ENCODE results near the gene GPS2.

GPS2 gene

DNA sequence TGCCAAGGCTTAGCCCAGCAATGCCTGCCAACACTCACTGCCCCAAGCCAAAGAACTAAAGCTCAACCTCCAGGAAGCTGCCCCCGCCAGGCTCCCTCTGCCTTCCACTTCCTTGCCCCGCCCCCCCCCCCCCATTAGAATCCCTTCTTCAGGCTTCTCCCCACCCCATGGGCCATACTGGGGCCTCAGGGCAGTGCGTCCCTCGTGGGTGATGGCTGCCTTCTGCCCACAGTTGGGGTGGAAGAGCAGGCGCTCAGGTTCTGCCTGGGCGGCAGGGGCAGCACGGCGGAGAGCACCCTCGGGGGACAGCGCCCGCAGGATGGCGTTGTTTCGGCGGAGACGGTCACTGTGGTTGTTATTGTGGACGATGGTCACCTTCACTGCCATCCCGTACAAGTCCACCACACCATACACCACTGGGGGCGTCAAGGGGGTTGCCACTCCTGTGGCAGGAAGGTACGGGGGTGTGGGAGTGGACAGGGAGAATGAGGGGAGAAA lies 9.9 kb upstream of the GPS2 start:
- no peak for DNase-seq (ENCODE audit: extremely low spot score)
- ChIA-PET POLR2A (interaction anchor here (5.1 kb wide), 1 partner anchor 9 kb away, joined by 56 read pairs; the partner anchor contains the start of gene GPS2), CTCF (interaction anchor here (1.0 to 1.1 kb wide), 2 partner anchors 9 to 12 kb away, joined by 4 to 5 read pairs; no protein-coding TSS in a partner anchor)
- TF ChIP-seq FOXA1 (IDR thresholded peaks at IDR 0.05): no peak
- TF ChIP-seq, protein P1, sequence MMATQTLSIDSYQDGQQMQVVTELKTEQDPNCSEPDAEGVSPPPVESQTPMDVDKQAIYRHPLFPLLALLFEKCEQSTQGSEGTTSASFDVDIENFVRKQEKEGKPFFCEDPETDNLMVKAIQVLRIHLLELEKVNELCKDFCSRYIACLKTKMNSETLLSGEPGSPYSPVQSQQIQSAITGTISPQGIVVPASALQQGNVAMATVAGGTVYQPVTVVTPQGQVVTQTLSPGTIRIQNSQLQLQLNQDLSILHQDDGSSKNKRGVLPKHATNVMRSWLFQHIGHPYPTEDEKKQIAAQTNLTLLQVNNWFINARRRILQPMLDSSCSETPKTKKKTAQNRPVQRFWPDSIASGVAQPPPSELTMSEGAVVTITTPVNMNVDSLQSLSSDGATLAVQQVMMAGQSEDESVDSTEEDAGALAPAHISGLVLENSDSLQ (IDR thresholded peaks at IDR 0.05): no peak
- TF ChIP-seq NFRKB (IDR thresholded peaks at IDR 0.05): no peak
- TF ChIP-seq ARNT (IDR thresholded peaks at IDR 0.05): no peak
- TF ChIP-seq TARDBP (IDR thresholded peaks at IDR 0.05): no peak
- no peak for TF ChIP-seq CTBP1 (IDR thresholded peaks at IDR 0.05; ENCODE audit: borderline replicate concordance)
- TF ChIP-seq SUZ12 (IDR thresholded peaks at IDR 0.05): no peak
- TF ChIP-seq ZNF384 (IDR thresholded peaks at IDR 0.05): no peak
- TF ChIP-seq HDGF (IDR thresholded peaks at IDR 0.05; ENCODE audit: borderline replicate concordance): no peak
- no peak for TF ChIP-seq SP1 (IDR thresholded peaks at IDR 0.05)
- no peak for TF ChIP-seq ELF4 (IDR thresholded peaks at IDR 0.05)
- no peak for TF ChIP-seq L3MBTL2 (conservative IDR thresholded peaks at IDR 0.05)
- no peak for TF ChIP-seq FOXK2 (IDR thresholded peaks at IDR 0.05)
- TF ChIP-seq BHLHE40 (IDR thresholded peaks at IDR 0.05; ENCODE audit: borderline replicate concordance): no peak
- no peak for TF ChIP-seq FOXM1 (IDR thresholded peaks at IDR 0.05; ENCODE audit: borderline replicate concordance)
- no peak for TF ChIP-seq LEF1 (IDR thresholded peaks at IDR 0.05; ENCODE audit: borderline replicate concordance)

DNA sequence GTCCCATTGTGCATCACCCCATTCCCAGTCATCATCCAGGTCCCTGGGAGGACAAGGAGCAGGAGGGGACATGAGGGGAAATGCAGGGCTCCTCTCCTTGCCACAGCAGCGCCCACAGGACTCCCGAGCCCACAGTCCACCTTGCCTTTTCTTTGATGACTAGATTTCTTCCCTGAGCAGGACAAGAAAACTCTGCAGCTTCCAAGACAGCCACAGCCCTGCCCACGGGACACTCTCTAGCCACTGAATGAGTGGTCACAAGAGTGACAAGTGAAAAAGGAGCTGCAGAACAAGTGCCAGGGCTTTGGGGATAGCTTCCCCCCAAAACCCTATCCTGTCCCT lies 9.2 kb upstream of the GPS2 start:
- ChIA-PET POLR2A (no interaction called here), CTCF (interaction anchor here (0.5 to 1.1 kb wide), 3 partner anchors 9 to 243 kb away, joined by 4 to 5 read pairs (median 4); no protein-coding TSS in a partner anchor)
- DNase-seq (ENCODE audit: extremely low spot score): no peak
- TF ChIP-seq TARDBP (IDR thresholded peaks at IDR 0.05) (no peak), LEF1 (IDR thresholded peaks at IDR 0.05; ENCODE audit: borderline replicate concordance) (no peak), NFRKB (IDR thresholded peaks at IDR 0.05) (no peak), HDGF (IDR thresholded peaks at IDR 0.05; ENCODE audit: borderline replicate concordance) (no peak), FOXK2 (IDR thresholded peaks at IDR 0.05) (no peak), ZNF384 (IDR thresholded peaks at IDR 0.05) (no peak), BHLHE40 (IDR thresholded peaks at IDR 0.05; ENCODE audit: borderline replicate concordance) (no peak), SP1 (IDR thresholded peaks at IDR 0.05) (no peak), FOXA1 (IDR thresholded peaks at IDR 0.05) (no peak), ELF4 (IDR thresholded peaks at IDR 0.05) (no peak), ARNT (IDR thresholded peaks at IDR 0.05) (no peak), L3MBTL2 (conservative IDR thresholded peaks at IDR 0.05) (no peak), FOXM1 (IDR thresholded peaks at IDR 0.05; ENCODE audit: borderline replicate concordance) (no peak), CTBP1 (IDR thresholded peaks at IDR 0.05; ENCODE audit: borderline replicate concordance) (no peak)

DNA sequence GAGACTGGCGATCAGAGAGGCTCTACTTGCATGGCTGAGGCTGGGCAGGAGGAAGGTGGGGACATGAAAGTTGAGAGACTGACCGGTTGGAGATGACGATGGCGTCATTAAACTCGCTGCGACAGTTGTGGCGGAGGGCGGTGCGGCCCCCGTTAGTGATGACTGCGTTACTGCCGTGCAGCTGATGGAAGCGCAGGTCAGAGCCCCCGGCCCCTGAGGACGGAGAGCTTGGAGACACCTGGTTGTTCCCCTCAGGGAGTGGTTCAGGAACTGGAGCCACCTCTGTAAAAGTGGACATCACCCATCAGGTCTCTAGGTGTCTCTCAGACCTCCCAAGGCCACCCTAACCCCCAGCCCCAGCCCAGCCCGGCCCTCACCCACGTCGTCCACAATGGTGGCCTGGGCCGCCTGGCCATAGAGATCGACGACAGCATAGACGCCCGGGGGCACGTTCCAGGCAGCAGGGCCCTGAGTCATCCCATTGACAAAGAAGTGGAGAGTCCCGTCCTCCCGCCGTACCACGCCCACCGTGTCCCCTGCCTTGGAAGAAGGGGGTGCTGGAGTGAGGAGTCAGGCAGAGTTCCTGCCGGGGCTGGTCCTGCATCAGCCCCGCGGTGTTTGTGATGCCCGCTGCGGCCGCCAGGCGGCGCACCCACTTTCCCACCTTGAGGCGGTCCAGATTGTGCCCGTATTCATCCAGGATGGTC lies 8.7 kb upstream of the GPS2 start:
- ChIA-PET CTCF (interaction anchor here (0.5 to 1.0 kb wide), 2 partner anchors 8 to 243 kb away, joined by 4 read pairs; no protein-coding TSS in a partner anchor), POLR2A (no interaction called here)
- no peak for TF ChIP-seq FOXA1 (IDR thresholded peaks at IDR 0.05)
- TF ChIP-seq NFRKB (IDR thresholded peaks at IDR 0.05): no peak
- no peak for TF ChIP-seq ELF4 (IDR thresholded peaks at IDR 0.05)
- TF ChIP-seq SUZ12 (IDR thresholded peaks at IDR 0.05): no peak
- no peak for TF ChIP-seq CTBP1 (IDR thresholded peaks at IDR 0.05; ENCODE audit: borderline replicate concordance)
- TF ChIP-seq ARNT (IDR thresholded peaks at IDR 0.05): no peak
- TF ChIP-seq, protein P1 (IDR thresholded peaks at IDR 0.05): no peak
- no peak for TF ChIP-seq HDGF (IDR thresholded peaks at IDR 0.05; ENCODE audit: borderline replicate concordance)
- TF ChIP-seq SP1 (IDR thresholded peaks at IDR 0.05): no peak
- TF ChIP-seq LEF1 (IDR thresholded peaks at IDR 0.05; ENCODE audit: borderline replicate concordance): no peak
- TF ChIP-seq FOXK2 (IDR thresholded peaks at IDR 0.05): no peak
- no peak for TF ChIP-seq TARDBP (IDR thresholded peaks at IDR 0.05)
- TF ChIP-seq BHLHE40 (IDR thresholded peaks at IDR 0.05; ENCODE audit: borderline replicate concordance): no peak
- TF ChIP-seq ZNF384 (IDR thresholded peaks at IDR 0.05): no peak
- DNase-seq (ENCODE audit: extremely low spot score): peak; percentile 75

DNA sequence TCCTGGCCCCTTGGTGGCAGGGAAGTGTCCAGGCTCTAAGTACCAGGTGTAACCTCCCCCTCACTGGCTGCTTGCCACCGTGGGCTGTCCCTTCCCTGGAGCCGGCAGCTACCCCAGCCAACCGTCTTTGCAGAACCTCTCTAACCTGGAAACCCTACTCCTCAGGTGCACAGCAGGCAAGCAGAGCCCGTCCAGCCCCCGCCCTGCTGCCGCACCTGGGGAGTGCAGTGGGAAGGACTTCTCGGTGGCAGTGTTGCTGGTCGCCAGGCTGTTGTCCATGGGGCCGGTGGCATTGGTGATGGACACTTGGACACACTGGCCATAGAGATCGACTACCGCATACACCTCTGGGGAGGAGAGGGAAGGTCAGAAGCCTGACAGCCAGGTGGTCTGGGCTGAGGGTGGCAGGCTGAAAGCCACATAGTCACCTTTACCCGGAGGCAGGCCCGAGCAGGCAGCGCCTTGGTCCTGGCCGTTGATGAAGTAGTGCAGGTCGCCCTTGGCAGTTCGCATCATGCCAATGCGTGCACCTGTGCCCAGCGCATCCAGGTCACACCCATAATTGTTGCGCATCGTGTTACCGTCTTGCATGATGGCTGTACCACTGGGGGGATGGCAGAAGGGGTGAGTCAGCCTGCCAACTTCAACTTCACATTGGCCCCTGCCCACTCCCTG lies 7.5 kb upstream of the GPS2 start:
- TF ChIP-seq, protein P1 (IDR thresholded peaks at IDR 0.05): no peak
- TF ChIP-seq ELF4 (IDR thresholded peaks at IDR 0.05) (no peak), FOXK2 (IDR thresholded peaks at IDR 0.05) (no peak), CTBP1 (IDR thresholded peaks at IDR 0.05; ENCODE audit: borderline replicate concordance) (no peak)
- ChIA-PET CTCF (no interaction called here), POLR2A (no interaction called here)
- DNase-seq (ENCODE audit: extremely low spot score): no peak

DNA sequence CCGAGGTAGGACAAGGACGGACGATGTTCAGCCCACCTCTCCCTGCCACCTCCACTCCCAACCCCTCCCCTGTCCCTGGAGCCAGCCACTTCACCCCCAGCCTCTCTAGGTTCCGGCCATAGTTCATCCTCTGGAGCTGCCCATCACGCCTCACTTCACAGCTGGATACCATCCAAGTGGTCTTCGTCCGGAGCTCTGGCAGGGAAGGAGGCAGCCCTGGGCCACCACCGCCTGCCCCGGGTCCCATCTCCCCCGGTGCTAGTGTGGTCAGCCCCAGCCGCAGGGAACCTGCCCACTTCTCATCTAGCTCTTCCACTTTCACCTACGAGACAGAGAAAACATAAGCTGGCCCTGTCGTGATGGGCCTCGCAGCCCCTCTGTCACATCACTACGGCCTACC lies 6.3 kb upstream of the GPS2 start:
- ChIA-PET CTCF (no interaction called here), POLR2A (interaction anchor here (1.6 to 2.3 kb wide), 3 partner anchors 8 to 102 kb away, joined by 5 to 14 read pairs (median 5); partner anchors contain the start of genes ACADVL, DLG4 and NEURL4)
- no peak for TF ChIP-seq L3MBTL2 (conservative IDR thresholded peaks at IDR 0.05)
- TF ChIP-seq SP1 (IDR thresholded peaks at IDR 0.05): no peak
- no peak for TF ChIP-seq ELF4 (IDR thresholded peaks at IDR 0.05)
- no peak for TF ChIP-seq CTBP1 (IDR thresholded peaks at IDR 0.05; ENCODE audit: borderline replicate concordance)
- TF ChIP-seq ZNF384 (IDR thresholded peaks at IDR 0.05): no peak
- TF ChIP-seq FOXA1 (IDR thresholded peaks at IDR 0.05): no peak
- TF ChIP-seq FOXK2 (IDR thresholded peaks at IDR 0.05): no peak
- TF ChIP-seq SUZ12 (IDR thresholded peaks at IDR 0.05): no peak
- no peak for TF ChIP-seq ARNT (IDR thresholded peaks at IDR 0.05)
- TF ChIP-seq FOXM1 (IDR thresholded peaks at IDR 0.05; ENCODE audit: borderline replicate concordance): no peak
- TF ChIP-seq BHLHE40 (IDR thresholded peaks at IDR 0.05; ENCODE audit: borderline replicate concordance): no peak
- no peak for TF ChIP-seq TARDBP (IDR thresholded peaks at IDR 0.05)
- no peak for TF ChIP-seq HDGF (IDR thresholded peaks at IDR 0.05; ENCODE audit: borderline replicate concordance)
- no peak for TF ChIP-seq LEF1 (IDR thresholded peaks at IDR 0.05; ENCODE audit: borderline replicate concordance)
- TF ChIP-seq NFRKB (IDR thresholded peaks at IDR 0.05): no peak
- TF ChIP-seq, protein P1 (IDR thresholded peaks at IDR 0.05): no peak
- no peak for DNase-seq (ENCODE audit: extremely low spot score)
